HG03439 (cell line): ENCODE data around the gene ADGRG7.

Experiments used
- ATAC-seq: cut with Tn5 transposase; IDR thresholded peaks from one replicate; pipeline ENCODE4 v1.9.1; 2021; ENCODE audit warnings: mild to moderate bottlenecking, moderate library complexity; ENCODE audit not compliant: unreplicated experiment

The ADGRG7 gene

GRCh38 chr3:100732435-100732834, 123.0 kb downstream of the ADGRG7 start:
- ATAC-seq = no peak

GRCh38 chr3:100737334-100737733, 127.9 kb downstream of the ADGRG7 start:
- no peak for ATAC-seq

- no peak for ATAC-seq
Measured at GRCh38 chr3:100740207-100740606, 130.8 kb downstream of the ADGRG7 start.

- no peak for ATAC-seq
Measured at GRCh38 chr3:100743535-100743934, 134.1 kb downstream of the ADGRG7 start.

GRCh38 chr3:100744671-100745070, 135.3 kb downstream of the ADGRG7 start:
- no peak for ATAC-seq
